Measurements from ENCODE around the gene MYL7.

Gene MYL7

DNA sequence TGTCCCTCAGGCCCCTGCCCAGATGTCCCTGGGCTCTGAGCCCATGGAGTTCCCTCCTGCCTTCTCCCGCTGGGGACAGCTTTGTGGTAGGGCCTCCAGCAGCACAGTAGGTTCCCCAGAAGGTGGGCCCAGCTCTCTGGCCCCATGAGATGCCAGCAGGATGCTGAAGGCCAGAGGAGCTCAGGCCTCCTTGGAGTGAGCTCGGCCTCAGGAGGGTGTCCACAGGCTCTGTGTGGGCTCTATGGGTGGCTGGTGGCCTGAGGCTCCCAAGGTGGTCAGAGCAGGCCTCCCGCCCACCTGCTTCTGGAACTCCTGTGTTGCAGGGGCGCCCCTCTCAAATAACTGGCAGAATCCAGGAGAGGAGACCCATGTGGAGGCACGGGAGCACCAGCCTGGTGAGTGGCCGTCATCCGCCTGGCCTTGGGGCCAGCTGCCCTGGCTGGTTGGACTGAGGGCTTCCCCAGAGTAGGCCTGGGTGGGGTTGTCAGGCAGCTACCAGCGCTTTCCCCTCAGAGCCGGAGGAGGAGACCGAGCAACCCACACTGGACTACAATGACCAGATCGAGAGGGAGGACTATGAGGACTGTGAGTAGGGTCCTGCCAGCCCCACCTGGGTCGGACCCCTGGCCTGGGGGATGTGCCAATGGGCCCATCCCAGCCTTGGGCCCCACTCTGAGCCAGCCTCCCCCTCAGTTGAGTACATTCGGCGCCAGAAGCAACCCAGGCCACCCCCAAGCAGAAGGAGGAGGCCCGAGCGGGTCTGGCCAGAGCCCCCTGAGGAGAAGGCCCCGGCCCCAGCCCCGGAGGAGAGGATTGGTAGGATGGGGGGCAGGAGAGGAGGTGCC lies 33.8 kb downstream of the MYL7 start (continued):
- TF ChIP-seq, protein P1, sequence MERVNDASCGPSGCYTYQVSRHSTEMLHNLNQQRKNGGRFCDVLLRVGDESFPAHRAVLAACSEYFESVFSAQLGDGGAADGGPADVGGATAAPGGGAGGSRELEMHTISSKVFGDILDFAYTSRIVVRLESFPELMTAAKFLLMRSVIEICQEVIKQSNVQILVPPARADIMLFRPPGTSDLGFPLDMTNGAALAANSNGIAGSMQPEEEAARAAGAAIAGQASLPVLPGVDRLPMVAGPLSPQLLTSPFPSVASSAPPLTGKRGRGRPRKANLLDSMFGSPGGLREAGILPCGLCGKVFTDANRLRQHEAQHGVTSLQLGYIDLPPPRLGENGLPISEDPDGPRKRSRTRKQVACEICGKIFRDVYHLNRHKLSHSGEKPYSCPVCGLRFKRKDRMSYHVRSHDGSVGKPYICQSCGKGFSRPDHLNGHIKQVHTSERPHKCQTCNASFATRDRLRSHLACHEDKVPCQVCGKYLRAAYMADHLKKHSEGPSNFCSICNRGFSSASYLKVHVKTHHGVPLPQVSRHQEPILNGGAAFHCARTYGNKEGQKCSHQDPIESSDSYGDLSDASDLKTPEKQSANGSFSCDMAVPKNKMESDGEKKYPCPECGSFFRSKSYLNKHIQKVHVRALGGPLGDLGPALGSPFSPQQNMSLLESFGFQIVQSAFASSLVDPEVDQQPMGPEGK (CRISPR knock-in tag; IDR thresholded peaks at IDR 0.05; ENCODE audit: borderline replicate concordance) = no peak
- no peak for TF ChIP-seq ZNF8 (CRISPR knock-in tag; IDR thresholded peaks at IDR 0.05)
- TF ChIP-seq, protein P2, sequence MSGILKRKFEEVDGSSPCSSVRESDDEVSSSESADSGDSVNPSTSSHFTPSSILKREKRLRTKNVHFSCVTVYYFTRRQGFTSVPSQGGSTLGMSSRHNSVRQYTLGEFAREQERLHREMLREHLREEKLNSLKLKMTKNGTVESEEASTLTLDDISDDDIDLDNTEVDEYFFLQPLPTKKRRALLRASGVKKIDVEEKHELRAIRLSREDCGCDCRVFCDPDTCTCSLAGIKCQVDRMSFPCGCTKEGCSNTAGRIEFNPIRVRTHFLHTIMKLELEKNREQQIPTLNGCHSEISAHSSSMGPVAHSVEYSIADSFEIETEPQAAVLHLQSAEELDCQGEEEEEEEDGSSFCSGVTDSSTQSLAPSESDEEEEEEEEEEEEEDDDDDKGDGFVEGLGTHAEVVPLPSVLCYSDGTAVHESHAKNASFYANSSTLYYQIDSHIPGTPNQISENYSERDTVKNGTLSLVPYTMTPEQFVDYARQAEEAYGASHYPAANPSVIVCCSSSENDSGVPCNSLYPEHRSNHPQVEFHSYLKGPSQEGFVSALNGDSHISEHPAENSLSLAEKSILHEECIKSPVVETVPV (CRISPR knock-in tag; IDR thresholded peaks at IDR 0.05) = no peak
- TF ChIP-seq PPARA (CRISPR knock-in tag; IDR thresholded peaks at IDR 0.05; ENCODE audit: borderline replicate concordance) = no peak
- no peak for TF ChIP-seq TCF4 (CRISPR knock-in tag; IDR thresholded peaks at IDR 0.05; ENCODE audit: borderline replicate concordance)
- TF ChIP-seq SNAI2 (CRISPR knock-in tag; IDR thresholded peaks at IDR 0.05) = no peak
- no peak for TF ChIP-seq CSDC2 (CRISPR knock-in tag; IDR thresholded peaks at IDR 0.05)
- no peak for TF ChIP-seq OSR1 (CRISPR knock-in tag; IDR thresholded peaks at IDR 0.05)
- TF ChIP-seq GLIS3 (CRISPR knock-in tag; IDR thresholded peaks at IDR 0.05) = no peak
- TF ChIP-seq TOX (CRISPR knock-in tag; IDR thresholded peaks at IDR 0.05; ENCODE audit: borderline replicate concordance) = no peak
- no peak for TF ChIP-seq ISL1 (CRISPR knock-in tag; IDR thresholded peaks at IDR 0.05)

DNA sequence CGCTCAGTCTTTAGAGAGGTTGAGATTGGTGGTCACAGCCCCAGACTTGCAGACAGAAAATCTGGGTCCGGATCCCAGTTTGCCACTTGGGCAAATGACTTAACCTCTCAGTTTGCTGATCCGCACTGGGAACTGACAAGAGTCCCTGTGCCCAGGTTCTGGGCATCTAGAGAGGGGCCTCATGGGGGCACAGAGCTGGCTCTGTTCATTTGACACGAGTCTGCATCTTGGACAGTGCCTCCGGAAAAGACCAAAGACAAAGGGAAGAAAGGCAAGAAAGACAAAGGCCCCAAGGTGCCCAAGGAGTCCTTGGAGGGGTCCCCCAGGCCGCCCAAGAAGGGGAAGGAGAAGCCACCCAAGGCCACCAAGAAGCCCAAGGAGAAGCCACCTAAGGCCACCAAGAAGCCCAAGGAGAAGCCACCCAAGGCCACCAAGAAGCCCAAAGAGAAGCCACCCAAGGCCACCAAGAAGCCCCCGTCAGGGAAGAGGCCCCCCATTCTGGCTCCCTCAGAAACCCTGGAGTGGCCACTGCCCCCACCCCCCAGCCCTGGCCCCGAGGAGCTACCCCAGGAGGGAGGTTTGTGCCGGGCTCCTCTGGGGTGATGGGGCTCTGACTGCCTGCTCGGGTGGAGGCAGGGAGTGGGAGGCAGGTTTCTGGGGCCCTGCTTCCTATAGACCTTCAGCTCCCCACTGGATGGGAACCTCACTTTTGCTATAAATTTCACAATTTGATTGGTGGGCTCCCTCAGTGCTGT lies 34.6 kb downstream of the MYL7 start:
- TF ChIP-seq RARB (CRISPR knock-in tag; IDR thresholded peaks at IDR 0.05) (no peak), CSDC2 (CRISPR knock-in tag; IDR thresholded peaks at IDR 0.05) (no peak), ZNF70 (CRISPR knock-in tag; IDR thresholded peaks at IDR 0.05) (no peak), SNAI2 (CRISPR knock-in tag; IDR thresholded peaks at IDR 0.05) (no peak), ISL1 (CRISPR knock-in tag; IDR thresholded peaks at IDR 0.05) (no peak), TCF4 (CRISPR knock-in tag; IDR thresholded peaks at IDR 0.05; ENCODE audit: borderline replicate concordance) (no peak), ARNTL (CRISPR knock-in tag; IDR thresholded peaks at IDR 0.05; ENCODE audit: borderline replicate concordance, low read depth) (no peak), ZFP3 (CRISPR knock-in tag; IDR thresholded peaks at IDR 0.05) (no peak), ESRRG (CRISPR knock-in tag; IDR thresholded peaks at IDR 0.05) (no peak)
- TF ChIP-seq, protein P3, sequence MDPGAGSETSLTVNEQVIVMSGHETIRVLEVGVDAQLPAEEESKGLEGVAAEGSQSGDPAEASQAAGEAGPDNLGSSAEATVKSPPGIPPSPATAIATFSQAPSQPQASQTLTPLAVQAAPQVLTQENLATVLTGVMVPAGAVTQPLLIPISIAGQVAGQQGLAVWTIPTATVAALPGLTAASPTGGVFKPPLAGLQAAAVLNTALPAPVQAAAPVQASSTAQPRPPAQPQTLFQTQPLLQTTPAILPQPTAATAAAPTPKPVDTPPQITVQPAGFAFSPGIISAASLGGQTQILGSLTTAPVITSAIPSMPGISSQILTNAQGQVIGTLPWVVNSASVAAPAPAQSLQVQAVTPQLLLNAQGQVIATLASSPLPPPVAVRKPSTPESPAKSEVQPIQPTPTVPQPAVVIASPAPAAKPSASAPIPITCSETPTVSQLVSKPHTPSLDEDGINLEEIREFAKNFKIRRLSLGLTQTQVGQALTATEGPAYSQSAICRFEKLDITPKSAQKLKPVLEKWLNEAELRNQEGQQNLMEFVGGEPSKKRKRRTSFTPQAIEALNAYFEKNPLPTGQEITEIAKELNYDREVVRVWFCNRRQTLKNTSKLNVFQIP (CRISPR knock-in tag; IDR thresholded peaks at IDR 0.05; ENCODE audit: borderline replicate concordance, low read depth) = no peak

DNA sequence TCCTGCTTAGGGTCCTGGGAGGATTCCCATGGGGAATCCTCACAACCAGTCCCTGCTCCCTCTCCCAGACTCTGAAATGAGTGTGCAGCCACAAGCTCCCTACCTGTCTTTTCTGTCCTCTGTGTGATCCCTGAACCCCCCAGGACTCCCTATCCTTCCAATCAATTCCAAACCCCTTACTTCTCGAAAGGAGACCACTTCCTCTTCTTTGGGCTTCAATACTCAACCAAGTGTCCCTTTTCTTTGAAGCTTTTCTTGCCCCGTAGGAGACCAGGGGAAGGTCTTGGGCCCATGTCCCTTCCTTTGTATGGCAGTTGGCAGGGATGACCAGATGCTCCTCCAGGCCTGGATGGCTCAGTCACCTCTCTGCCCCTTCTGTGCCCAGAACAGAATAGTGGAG lies 35.3 kb downstream of the MYL7 start:
- peak; percentile 0; the same call in 2 of the 3 replicates for ATAC-seq
- TF ChIP-seq, protein P1 (CRISPR knock-in tag; IDR thresholded peaks at IDR 0.05; ENCODE audit: borderline replicate concordance) = no peak
- TF ChIP-seq ZFP30 (CRISPR knock-in tag; IDR thresholded peaks at IDR 0.05) (no peak), ISL1 (CRISPR knock-in tag; IDR thresholded peaks at IDR 0.05) (no peak), ZFP3 (CRISPR knock-in tag; IDR thresholded peaks at IDR 0.05) (no peak), TOX (CRISPR knock-in tag; IDR thresholded peaks at IDR 0.05; ENCODE audit: borderline replicate concordance) (no peak), TCF4 (CRISPR knock-in tag; IDR thresholded peaks at IDR 0.05; ENCODE audit: borderline replicate concordance) (no peak), OSR1 (CRISPR knock-in tag; IDR thresholded peaks at IDR 0.05) (no peak), ZNF70 (CRISPR knock-in tag; IDR thresholded peaks at IDR 0.05) (no peak), ESRRG (CRISPR knock-in tag; IDR thresholded peaks at IDR 0.05) (no peak), PPARA (CRISPR knock-in tag; IDR thresholded peaks at IDR 0.05; ENCODE audit: borderline replicate concordance) (no peak), GLIS3 (CRISPR knock-in tag; IDR thresholded peaks at IDR 0.05) (no peak), CSDC2 (CRISPR knock-in tag; IDR thresholded peaks at IDR 0.05) (no peak), ZC3H10 (CRISPR knock-in tag; IDR thresholded peaks at IDR 0.05) (no peak), ZNF8 (CRISPR knock-in tag; IDR thresholded peaks at IDR 0.05) (no peak), SNAI2 (CRISPR knock-in tag; IDR thresholded peaks at IDR 0.05) (no peak)
- TF ChIP-seq, protein P3 (CRISPR knock-in tag; IDR thresholded peaks at IDR 0.05; ENCODE audit: borderline replicate concordance, low read depth) = no peak
- TF ChIP-seq, protein P2 (CRISPR knock-in tag; IDR thresholded peaks at IDR 0.05) = no peak
- TF ChIP-seq, protein P4, sequence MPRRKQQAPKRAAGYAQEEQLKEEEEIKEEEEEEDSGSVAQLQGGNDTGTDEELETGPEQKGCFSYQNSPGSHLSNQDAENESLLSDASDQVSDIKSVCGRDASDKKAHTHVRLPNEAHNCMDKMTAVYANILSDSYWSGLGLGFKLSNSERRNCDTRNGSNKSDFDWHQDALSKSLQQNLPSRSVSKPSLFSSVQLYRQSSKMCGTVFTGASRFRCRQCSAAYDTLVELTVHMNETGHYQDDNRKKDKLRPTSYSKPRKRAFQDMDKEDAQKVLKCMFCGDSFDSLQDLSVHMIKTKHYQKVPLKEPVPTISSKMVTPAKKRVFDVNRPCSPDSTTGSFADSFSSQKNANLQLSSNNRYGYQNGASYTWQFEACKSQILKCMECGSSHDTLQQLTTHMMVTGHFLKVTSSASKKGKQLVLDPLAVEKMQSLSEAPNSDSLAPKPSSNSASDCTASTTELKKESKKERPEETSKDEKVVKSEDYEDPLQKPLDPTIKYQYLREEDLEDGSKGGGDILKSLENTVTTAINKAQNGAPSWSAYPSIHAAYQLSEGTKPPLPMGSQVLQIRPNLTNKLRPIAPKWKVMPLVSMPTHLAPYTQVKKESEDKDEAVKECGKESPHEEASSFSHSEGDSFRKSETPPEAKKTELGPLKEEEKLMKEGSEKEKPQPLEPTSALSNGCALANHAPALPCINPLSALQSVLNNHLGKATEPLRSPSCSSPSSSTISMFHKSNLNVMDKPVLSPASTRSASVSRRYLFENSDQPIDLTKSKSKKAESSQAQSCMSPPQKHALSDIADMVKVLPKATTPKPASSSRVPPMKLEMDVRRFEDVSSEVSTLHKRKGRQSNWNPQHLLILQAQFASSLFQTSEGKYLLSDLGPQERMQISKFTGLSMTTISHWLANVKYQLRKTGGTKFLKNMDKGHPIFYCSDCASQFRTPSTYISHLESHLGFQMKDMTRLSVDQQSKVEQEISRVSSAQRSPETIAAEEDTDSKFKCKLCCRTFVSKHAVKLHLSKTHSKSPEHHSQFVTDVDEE (CRISPR knock-in tag; IDR thresholded peaks at IDR 0.05) = no peak

More for the DNA sequence above, 34.6 kb downstream of the MYL7 start:
- no peak for ATAC-seq

All from SK-N-SH treated with all-trans-retinoic acid at 6 μM for 48 hours (cell line).